OCI-LY7 (cell line): ENCODE data around the gene NDUFS4.
"Not testable (repeated sequence)": the region's sequence is repeated elsewhere in the genome, so short reads cannot be mapped to it uniquely, and the experiment has no call there.

Source experiments
- CTCF ChIP-seq: fragments of 200-600 bp; sonication (generic); conservative IDR thresholded peaks from 2 replicates; pipeline ENCODE4 v1.5.1; 2014; ENCODE audit warnings: mild to moderate bottlenecking, antibody characterized with exemption, low read length, moderate library complexity, mixed read lengths
- EZH2phosphoT487 ChIP-seq: fragments of 200-600 bp; sonication (generic); IDR thresholded peaks from 2 replicates; pipeline ENCODE4 v1.6.1; 2018; ENCODE audit warnings: low read depth, borderline replicate concordance, mild to moderate bottlenecking, mixed run types, antibody characterized with exemption, low read length, moderate library complexity, mixed read lengths

GRCh38 chr5:53608897-53609296 lies 48.5 kb downstream of the NDUFS4 start:
- not testable (repeated sequence) for TF ChIP-seq CTCF, EZH2phosphoT487
